Activated naive CD8-positive, alpha-beta T cell treated with anti-CD3 and anti-CD28 coated beads, Interleukin-2, amount 50 U/mL, for 24 hours (primary cell): ENCODE measurements around the gene KIF4A.
A peak's percentile ranks its signal among the peaks of the same experiment; 100 is the strongest.

Experiments
- ATAC-seq: fragments of 150-1000 bp; cut with Tn5 transposase; one replicate; pipeline ENCODE4 v1.10.0; 2021
- DNase-seq: peaks from one replicate; pipeline ENCODE4 v3.0.0; 2021
- H3K27ac Mint-ChIP-seq: one replicate; pipeline ENCODE4 v1.8.0; 2021; ENCODE audit warnings: mild to moderate bottlenecking, mixed read lengths
- H3K27me3 Mint-ChIP-seq: one replicate; pipeline ENCODE4 v1.8.0; 2021; ENCODE audit warnings: mixed read lengths
- H3K36me3 Mint-ChIP-seq: one replicate; pipeline ENCODE4 v1.8.0; 2021; ENCODE audit warnings: low read depth, mixed read lengths
- H3K4me1 Mint-ChIP-seq: one replicate; pipeline ENCODE4 v1.8.0; 2021; ENCODE audit warnings: mixed read lengths
- H3K4me3 Mint-ChIP-seq: one replicate; pipeline ENCODE4 v1.8.0; 2021; ENCODE audit warnings: mild to moderate bottlenecking, moderate library complexity, mixed read lengths
- H3K9me3 Mint-ChIP-seq: one replicate; pipeline ENCODE4 v1.8.0; 2021; ENCODE audit warnings: mixed read lengths

The KIF4A gene

DNA sequence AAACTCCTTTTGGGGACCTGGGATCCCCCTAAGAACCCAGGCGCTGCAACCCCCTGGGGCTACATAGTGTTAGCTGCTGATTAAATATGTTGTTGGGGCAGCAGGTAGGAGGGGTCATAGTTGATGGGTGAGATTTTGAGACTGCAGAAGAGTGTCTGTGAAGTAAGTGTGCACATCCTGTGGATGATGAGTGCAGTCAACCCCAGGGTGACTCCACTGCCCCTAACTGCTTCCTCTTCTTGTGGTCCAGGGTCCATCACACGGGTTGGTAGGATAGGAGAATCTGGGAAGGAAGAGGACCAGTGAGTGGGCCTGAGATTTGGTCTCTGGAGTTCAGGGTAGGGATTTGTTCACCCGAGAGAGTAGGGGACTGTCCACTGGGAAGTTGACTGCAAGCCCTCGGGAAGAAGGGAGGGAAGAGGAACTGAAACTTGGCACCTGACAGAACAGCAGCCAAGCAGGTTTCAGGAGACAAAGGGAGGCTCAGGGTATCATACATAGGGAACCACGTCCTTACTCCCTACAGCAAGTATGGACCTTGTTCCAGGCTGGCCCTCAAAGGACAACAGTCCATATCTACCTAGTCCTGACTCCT, 163.2 kb downstream of the KIF4A start:
- peak overlapping the region; percentile 79 for H3K4me3 Mint-ChIP-seq
- H3K4me1 Mint-ChIP-seq = peaks cover 36% of the 10 kb centered on the region
- H3K9me3 Mint-ChIP-seq = no peaks in the 10 kb centered on the region
- peaks cover 6% of the 10 kb centered on the region for H3K36me3 Mint-ChIP-seq
- H3K27me3 Mint-ChIP-seq = no peaks in the 10 kb centered on the region
- peak overlapping the region; percentile 59 for H3K27ac Mint-ChIP-seq
- DNase-seq (no peak), ATAC-seq (peak; percentile 2)

DNA sequence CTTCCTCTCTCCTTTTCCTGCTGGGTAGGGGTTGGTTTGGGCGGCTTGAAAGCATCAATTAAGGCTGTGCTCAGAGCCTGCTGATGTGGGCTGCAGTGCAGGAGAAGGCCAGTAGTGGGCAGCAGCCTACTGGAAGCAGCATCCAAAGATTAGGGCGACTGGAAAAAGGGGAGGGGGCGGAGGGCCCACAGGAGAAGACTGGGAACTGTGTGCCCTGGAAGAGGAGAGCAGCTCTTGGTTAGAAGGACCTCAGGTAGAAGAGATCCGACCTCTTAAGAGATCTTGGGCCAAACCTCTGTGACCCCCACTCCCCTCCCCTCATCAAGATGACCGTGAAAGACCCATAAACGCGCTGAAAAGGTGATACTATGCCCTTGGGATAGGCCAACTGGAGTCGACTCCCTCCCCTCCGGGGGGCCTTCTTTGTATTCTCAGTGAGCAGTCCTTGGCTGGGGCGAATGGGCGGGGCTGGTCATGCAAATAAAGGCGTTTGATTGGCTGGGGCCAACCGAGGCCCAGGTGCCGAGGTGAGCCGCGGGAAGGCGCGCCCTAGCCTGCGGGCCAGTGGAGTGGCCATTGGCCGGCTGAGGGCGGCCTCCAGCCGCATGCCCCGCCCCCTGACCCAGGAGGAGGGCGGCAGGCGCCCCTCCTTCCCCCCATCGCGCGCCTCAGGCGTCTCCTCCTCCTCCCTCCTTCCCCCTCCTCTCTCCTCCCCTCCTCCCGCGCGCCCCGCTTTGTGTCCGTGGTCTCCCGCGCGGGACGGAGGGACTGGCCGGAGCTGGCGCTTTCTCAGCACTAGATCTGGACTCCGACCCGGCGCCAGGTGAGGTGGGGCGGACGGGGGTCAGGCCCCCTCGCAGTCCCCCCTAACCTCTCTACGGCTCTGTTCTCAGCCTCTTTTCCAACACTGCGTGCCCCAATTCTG, 164.8 kb downstream of the KIF4A start:
- DNase-seq = peak; percentile 67
- peak overlapping the region; percentile 81 for H3K4me3 Mint-ChIP-seq
- peak overlapping the region; percentile 89 for H3K27ac Mint-ChIP-seq
- peak; percentile 66 for ATAC-seq
- H3K27me3 Mint-ChIP-seq = no peaks in the 10 kb centered on the region
- peaks cover 36% of the 10 kb centered on the region for H3K4me1 Mint-ChIP-seq
- H3K9me3 Mint-ChIP-seq = no peaks in the 10 kb centered on the region
- peaks cover 6% of the 10 kb centered on the region for H3K36me3 Mint-ChIP-seq

DNA sequence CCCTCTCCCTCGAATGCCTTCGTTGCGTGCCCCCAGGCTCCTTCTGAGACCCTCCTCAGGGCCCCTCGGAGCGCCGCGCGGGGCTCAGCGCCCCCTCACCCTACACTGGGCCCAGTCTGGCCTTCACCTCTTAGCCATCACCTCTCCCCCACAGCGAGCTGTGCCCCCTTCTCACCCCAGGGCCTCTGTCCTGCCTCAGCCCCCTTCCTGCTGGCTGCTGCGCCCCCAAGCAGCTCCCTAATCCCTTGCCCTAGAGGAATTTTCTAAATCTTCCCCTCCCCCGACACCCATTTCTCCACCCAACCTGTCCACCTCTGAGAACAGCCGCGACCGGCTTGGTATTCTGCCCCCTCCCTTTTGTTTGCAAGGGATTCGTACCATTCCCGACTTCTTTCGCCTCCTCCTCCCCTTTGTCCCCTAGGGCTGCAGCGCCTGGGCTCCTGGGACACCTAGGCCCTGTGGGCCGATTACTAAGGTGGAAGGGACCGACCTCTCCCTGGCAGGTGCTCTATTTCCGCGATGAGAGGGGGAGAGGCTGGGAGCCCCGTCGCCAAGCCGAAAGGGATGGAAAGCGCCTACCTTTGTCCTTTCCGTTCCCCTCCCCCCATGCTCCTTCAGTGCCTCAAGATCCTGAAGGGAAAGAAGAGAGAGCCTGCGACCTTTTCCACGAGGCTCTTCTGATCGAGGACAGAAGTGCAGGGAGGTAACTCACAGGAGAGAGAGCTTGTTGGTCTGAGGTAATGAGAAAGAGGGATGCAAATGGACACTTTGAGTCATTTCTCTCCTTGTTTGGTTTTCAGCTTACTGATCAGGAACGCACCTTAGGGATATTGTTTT, 165.7 kb downstream of the KIF4A start:
- peak overlapping the region; percentile 89 for H3K27ac Mint-ChIP-seq
- H3K9me3 Mint-ChIP-seq = no peaks in the 10 kb centered on the region
- no peaks in the 10 kb centered on the region for H3K27me3 Mint-ChIP-seq
- peak overlapping the region; percentile 81 for H3K4me3 Mint-ChIP-seq
- H3K36me3 Mint-ChIP-seq = peaks cover 9% of the 10 kb centered on the region
- ATAC-seq (peak; percentile 15), DNase-seq (no peak)
- peaks cover 36% of the 10 kb centered on the region for H3K4me1 Mint-ChIP-seq

DNA sequence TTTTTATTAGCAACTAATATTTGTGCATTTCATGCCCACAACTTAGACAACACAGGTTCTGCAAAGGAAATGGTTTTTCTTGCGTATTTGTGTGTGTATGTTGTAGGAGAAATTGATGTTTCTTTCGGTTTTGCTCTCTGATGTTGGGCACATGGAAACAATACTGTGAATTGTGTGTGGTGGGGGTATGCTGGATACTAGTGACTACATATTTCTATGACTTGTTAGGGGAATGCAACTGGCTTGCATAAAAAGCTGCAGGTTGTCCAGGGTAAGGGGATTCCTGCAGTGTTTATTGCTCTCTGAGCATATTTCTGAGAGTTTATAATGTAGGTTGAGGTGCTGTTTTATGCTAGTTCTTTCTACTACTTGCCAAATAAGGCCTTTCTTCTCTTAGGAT, 166.4 kb downstream of the KIF4A start:
- Mint-ChIP-seq H3K4me3 (peak overlapping the region; percentile 81), H3K27ac (peak overlapping the region; percentile 89), H3K4me1 (peaks cover 36% of the 10 kb centered on the region), H3K27me3 (no peaks in the 10 kb centered on the region), H3K9me3 (no peaks in the 10 kb centered on the region), H3K36me3 (peaks cover 12% of the 10 kb centered on the region)
- DNase-seq (no peak), ATAC-seq (peak; percentile 27)

DNA sequence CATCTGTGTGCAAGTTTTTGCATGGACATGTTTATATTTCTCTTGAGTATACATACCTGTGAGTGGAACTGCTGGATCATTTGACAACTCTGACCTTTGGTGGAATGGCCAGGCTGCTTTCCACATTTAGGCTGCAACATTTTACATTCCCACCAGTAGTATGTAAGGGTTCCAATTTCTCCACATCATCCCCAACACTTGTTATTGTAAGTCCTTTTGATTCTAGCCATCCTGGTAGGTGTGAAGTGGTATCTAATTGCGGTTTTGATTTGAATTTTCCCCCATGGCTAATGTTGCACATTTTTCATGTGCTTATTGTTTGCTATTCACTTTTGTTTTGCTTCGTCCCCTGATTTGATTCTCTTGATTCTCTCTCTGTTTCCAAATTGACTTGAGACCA, 171.1 kb downstream of the KIF4A start:
- ATAC-seq (no peak), DNase-seq (no peak)
- H3K4me1 Mint-ChIP-seq = peaks cover 12% of the 10 kb centered on the region
- no peaks in the 10 kb centered on the region for H3K27me3 Mint-ChIP-seq
- no peaks in the 10 kb centered on the region for H3K9me3 Mint-ChIP-seq
- no peak overlapping the region for H3K27ac Mint-ChIP-seq
- peaks cover 14% of the 10 kb centered on the region for H3K36me3 Mint-ChIP-seq
- H3K4me3 Mint-ChIP-seq = no peak overlapping the region

DNA sequence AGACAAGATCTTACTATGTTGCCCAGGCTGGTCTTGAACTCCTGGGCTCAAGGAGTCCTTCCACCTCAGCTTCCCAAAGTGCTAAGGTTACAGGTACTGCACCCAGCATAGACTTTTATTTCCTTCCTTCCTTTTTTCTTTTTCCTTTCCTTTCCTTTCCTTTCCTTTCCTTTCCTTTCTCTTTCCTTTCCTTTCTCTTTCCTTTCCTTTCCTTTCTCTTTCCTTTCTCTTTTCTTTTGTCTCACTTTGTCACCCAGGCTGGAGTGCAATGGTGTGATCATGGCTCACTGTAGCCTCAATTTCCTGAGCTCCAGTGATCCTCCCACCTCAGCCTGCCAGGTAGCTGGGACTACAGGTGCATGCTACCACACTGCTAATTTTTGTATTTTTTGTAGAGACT, 174.1 kb downstream of the KIF4A start:
- DNase-seq (no peak), ATAC-seq (no peak)
- Mint-ChIP-seq H3K4me3 (no peak overlapping the region), H3K27me3 (no peaks in the 10 kb centered on the region), H3K9me3 (no peaks in the 10 kb centered on the region), H3K36me3 (peaks cover 14% of the 10 kb centered on the region), H3K27ac (no peak overlapping the region), H3K4me1 (no peaks in the 10 kb centered on the region)

DNA sequence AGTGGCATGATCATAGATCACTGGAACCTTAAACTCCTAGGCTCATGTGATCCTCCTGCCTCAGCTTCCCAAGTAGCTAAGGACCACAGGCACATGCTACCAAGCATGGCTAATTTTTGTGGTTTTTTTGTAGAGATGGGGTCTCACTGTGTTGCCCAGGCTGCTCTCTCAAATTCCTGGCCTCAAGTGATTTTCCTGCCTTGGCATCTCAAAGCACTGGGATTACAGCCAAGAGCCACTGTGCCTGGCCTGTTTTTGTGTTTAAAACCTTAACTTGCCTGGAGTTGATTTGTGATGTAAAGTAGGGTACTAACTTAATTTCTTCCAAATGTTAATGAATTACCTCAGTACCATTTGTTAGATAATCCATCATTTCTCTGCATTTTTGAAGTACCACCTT, 177.1 kb downstream of the KIF4A start:
- no peak for ATAC-seq
- Mint-ChIP-seq H3K27ac (no peak overlapping the region), H3K9me3 (no peaks in the 10 kb centered on the region), H3K4me1 (peaks cover 12% of the 10 kb centered on the region), H3K36me3 (peaks cover 14% of the 10 kb centered on the region), H3K4me3 (no peak overlapping the region), H3K27me3 (no peaks in the 10 kb centered on the region)
- no peak for DNase-seq

DNA sequence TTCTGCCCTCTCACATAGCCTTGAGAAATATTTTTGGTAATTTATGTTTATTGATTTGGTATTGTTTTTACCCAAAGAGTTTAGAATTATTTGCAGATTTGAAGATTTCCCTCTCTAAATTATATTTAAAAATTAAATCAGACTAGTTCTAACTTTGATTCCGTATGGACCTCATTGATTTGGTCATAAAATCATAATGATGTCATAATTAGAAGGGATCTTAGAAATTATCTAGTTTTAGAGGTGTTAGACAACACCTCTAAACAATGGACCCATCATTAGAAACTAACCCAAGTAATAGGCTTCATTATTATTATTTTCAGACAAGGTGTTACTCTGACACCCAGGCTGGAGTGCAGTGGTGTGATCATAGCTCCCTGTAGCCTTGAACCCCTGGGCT, 178.8 kb downstream of the KIF4A start:
- Mint-ChIP-seq H3K27ac (no peak overlapping the region), H3K4me3 (no peak overlapping the region), H3K27me3 (no peaks in the 10 kb centered on the region), H3K9me3 (no peaks in the 10 kb centered on the region), H3K36me3 (peaks cover 14% of the 10 kb centered on the region), H3K4me1 (peaks cover 15% of the 10 kb centered on the region)
- ATAC-seq (no peak), DNase-seq (no peak)
